Left ventricle myocardium superior (tissue), 1 donor: Measurements from ENCODE around the gene CCNY. TPM values are rescaled to one million over a fixed set of nuclear protein-coding genes. Genes with fewer than 3 reads are reported as not detected.
"Not testable (repeated sequence)": the region's sequence is repeated elsewhere in the genome, so short reads cannot be mapped to it uniquely, and the experiment has no call there.

Source experiments
- ATAC-seq: fragments of 200-7000 bp; cut with Tn5 transposase; one replicate; pipeline ENCODE4 v1.9.1; 2020; ENCODE audit warnings: mild to moderate bottlenecking, moderate library complexity
- DNase-seq: peaks from one replicate; pipeline ENCODE4 v3.0.0-alpha.2; 2020
- intact Hi-C: fragments of 100-400 bp; cut with micrococcal nuclease; formaldehyde crosslinking; loops from one replicate; pipeline ENCODE4 v1.11.0; 2022
- total RNA-seq: library from RNA; stranded (reverse); fragmentation: NEBNext Ultra II Directional; extraction: Animal tissue kit (Norgen Biotek cat#: 25700); gene quantifications from one replicate; pipeline ENCODE4 v1.2.1, GENCODE V29; 2021
- donor health status: DM: no; HTN: yes; CAD: no; lungs with severe emphysema.

Gene CCNY
- total RNA-seq, 1 donor from 2014 or later = 94.4 TPM

- intact Hi-C loops = no loop called here
- DNase-seq (no peak), ATAC-seq (no peak)
These were observed 81.0 kb downstream of the CCNY start for GRCh38 chr10:35417313-35417625.

GRCh38 chr10:35417795-35418194, 81.5 kb downstream of the CCNY start:
- ATAC-seq = no peak
- no peak for DNase-seq
- intact Hi-C loops = no loop called here

GRCh38 chr10:35418580-35418979, 82.3 kb downstream of the CCNY start:
- intact Hi-C loops, ATAC-seq: not testable (repeated sequence)

DNA sequence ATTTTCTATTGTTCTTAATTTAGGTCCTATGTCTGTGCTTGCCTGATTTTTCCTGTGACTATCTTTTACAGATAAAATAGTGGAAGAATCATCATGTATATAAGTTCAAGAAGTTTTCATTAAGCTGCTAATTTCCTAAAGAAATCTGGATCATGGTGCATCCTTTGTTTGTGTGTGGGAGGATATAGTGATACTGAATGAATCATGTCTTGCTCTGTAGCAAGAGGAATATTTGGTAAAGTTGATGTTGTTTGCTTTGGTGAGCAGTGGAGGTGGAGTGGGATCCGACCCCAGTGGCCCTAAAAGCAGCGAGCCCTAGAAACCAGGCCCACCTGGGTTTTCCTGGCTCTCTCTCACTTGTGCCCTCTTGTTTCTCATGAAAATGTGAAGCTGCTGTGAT, 83.7 kb downstream of the CCNY start:
- DNase-seq = no peak
- intact Hi-C loops = no loop called here
- no peak for ATAC-seq

More at GRCh38 chr10:35418580-35418979, 82.3 kb downstream of the CCNY start:
- not testable (repeated sequence) for DNase-seq

DNA sequence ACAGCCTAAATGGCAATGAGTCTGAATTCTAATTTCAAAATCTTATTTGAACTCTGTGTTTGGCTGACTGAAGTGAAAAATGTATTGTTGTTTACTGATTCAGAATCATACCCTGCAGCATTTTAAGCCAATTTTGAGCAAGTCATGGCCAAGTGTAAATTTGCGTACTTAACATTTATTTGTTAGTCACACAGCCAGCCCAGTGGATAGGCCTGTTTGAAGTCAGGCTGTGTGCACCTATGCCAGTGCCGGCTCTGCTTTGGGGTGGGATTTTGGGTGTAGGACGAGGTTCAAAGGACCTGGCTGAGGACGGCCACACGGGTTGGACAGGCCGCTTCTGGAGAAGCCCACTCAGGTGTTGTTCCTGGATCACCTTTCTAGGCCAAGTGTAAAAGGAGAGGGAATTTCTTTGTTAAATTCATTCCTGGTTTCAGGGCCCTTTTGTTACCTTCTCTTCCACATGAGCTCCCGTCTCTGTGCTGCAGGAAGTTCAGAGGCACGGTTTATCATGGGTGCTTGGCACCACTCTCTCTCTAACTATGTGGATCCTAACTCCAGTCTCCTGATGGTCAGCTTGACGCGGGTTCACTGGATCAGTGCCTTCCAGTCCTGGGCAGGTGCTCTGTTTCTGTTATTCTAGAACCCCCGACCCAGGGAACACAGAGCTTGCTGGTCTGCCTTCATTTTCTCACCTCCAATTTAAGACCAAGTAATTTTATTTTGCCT, 84.7 kb downstream of the CCNY start:
- no peak for DNase-seq
- ATAC-seq = peak; percentile 60
- intact Hi-C loops = no loop called here

- DNase-seq (no peak), ATAC-seq (peak; percentile 78)
- intact Hi-C loops = no loop called here
These were observed 85.4 kb downstream of the CCNY start for GRCh38 chr10:35421553-35422178.

DNA sequence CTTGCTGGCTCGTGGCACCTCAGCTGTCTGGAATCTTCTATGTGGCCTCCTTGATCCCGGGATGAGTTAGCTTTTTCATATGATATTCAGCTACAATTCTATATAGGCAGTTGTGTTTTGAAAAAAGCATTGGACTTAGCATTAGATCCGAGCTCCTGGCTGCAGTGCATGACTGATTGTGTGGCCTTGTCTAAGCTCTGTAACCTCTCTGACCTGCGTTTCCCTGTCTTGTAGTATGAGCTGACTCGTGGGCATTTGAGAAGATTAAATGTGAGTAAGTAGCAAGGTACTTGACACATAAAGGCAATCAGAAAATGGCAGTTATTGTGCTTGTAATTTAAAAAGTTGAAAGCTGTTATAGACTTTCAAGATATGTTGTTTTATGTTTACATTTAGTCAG, 85.9 kb downstream of the CCNY start:
- intact Hi-C loops = no loop called here
- ATAC-seq (peak; percentile 69), DNase-seq (no peak)

DNA sequence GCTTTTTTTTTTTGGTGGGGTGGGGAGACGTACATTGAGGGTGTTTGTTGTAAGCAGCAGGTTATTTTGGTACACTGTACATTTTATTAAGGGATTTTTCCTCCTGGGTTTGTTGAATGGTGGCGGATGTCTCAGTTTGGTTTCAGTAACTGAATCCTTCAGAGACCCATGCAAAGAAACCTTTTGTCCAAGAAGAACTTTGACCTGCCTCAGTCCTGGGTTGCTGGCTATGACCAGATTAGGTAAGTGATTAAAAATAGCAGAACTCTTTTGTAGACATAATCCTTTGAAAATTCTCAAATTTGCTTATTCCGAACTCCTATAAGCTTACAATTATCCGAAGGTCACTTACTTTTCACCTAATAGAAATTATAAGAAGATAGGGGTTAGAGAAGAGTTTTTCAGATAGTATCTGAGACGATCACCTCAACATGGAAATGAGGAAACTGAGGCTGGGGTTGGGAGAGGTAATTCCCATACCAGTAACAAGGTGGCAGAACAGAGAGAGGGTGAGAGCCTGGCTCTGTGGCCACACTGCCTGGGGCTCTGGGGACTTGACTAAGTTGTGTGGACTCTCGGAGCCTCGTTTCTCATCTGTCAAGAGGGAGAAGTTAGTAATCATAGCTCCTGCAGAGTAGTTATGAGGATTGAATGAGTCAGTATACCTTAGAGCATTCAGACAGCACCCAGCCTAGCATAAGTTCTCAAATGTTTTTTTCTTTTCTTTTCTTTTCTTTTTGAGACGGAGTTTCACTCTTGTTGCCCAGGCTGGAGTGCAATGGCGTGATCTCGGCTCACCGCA, 87.4 kb downstream of the CCNY start:
- intact Hi-C loops = no loop called here
- ATAC-seq (no peak), DNase-seq (no peak)

- ATAC-seq = no peak
- intact Hi-C loops = no loop called here
These were observed 88.5 kb downstream of the CCNY start for GRCh38 chr10:35424680-35425285.

DNA sequence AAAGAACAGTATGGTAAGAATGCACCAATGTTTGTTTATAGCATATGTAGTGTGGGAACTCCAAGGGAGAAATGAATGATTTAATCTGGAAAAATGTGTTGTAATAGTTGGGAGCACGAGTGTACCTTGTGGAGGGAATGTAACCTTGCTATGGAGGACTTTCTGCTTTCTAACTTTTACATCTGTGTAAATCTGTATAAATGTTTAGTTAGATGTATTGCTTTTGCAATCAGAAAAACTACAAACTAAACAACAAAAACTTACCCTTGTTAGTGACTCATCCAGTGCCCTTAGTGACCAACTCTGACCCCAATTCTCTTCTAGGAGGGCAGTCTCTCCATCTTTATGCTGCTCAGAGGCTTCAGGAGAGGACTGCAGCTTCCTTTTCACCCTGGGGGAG, 89.3 kb downstream of the CCNY start:
- intact Hi-C loops = no loop called here
- no peak for ATAC-seq

More at GRCh38 chr10:35424680-35425285, 88.5 kb downstream of the CCNY start:
- no peak for DNase-seq

GRCh38 chr10:35426657-35427056, 90.3 kb downstream of the CCNY start:
- DNase-seq (no peak), ATAC-seq (no peak)

More for the DNA sequence above, 89.3 kb downstream of the CCNY start:
- DNase-seq = no peak

DNA sequence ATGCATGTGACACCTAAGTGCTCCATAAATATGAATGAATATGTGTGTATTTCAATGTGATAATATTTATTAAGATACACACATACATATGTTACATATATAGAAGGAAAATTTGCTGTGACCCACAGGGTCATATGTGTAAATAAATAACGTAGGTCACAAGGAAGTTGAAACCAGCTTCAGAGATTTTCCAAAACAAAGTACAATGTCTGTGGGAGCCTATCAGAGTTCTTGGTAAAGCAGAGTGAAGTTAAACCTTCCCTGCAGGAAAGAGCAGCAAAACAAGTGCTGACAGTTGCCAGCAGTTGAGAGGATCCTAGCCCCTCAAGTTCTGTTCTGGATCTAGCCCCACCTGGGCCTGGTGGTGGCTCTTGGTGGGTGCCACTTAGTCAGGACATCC, 91.2 kb downstream of the CCNY start:
- no peak for ATAC-seq
- intact Hi-C loops = no loop called here
- DNase-seq = no peak

More at GRCh38 chr10:35426657-35427056, 90.3 kb downstream of the CCNY start:
- intact Hi-C loops = no loop called here

DNA sequence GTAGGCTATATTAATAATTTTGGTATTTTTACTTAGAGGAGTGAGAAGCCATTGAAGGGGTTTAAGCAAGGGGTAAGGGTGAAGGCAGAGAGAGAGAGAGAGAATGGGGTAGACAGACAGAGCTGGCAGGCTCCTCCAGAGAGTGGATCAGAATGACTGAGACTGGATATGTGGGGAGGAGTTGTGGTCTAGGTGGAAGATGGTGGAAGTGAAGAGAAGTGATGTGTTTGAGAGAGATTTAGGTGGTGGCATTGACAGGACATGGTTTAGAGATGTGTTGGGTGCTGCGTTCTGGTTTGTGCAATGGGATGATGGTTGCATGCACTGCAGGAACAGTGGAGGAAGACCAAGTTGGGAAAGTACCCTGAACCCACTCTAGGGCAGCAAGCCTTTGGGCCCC, 92.2 kb downstream of the CCNY start:
- DNase-seq = no peak
- intact Hi-C loops = no loop called here
- ATAC-seq = no peak

GRCh38 chr10:35432781-35433338, 96.6 kb downstream of the CCNY start:
- ATAC-seq = no peak
- intact Hi-C loops = no loop called here
- no peak for DNase-seq

- DNase-seq (no peak), ATAC-seq (no peak)
- intact Hi-C loops = no loop called here
These were observed 97.6 kb downstream of the CCNY start for GRCh38 chr10:35433851-35434426.

DNA sequence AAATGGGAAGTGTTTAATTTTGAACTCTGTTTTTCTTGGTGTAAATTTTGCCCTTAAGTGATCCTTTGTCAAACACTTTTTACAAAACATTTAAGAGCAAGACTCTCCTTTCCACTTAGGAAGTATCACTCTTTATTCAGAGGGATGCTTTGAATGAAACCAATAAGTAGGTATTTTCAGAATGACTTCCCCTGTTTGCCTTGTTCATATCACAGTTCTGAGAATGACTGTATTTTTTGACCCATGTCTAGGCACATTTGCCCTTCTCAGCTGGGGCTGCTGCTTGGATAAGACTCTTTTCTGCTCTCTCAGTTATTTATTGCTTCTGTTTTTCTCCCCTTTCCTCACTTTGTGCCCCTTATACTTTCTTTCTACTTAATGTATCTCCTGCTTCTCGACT, 98.2 kb downstream of the CCNY start:
- no peak for DNase-seq
- ATAC-seq = no peak
- intact Hi-C loops = no loop called here

DNA sequence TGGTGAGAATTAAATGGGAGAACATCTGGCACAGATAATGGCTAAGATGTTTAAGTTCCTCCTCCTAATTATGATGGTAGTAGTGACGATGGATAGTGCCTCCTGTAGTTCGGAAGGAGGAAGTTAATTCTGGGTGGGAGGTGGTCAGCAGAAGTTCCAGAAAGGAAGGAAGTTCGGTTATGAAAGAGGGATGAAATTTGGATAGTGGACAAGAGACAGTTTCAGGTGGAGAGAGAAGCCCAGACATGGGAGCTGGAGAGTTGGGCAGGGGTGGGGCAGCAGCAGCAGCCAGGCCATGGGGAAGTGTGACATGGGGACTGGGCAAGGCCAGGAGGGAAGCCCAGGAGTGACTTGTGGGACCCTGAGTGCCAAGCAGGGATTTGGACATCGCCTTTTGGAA, 99.5 kb downstream of the CCNY start:
- DNase-seq = no peak
- ATAC-seq = peak; percentile 58
- intact Hi-C loops = no loop called here

DNA sequence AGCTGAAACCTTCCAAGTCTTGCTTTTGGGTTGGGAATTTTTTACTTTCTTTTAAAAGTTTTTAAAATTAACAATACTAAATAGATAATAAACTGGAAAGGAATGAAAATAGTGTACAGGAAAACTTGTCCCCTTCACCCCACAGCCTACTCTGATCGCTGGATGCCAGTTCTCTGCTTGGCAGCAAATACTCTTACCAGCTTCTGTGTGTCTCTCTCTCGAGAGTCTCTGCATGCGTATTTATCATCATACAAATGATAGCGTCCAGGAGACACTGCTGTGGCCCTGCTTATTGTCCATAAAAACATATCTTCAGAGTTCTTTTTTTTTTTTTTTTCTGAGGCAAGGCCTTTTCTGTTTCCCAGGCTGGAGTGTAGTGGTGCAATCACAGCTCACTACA, 101.5 kb downstream of the CCNY start:
- ATAC-seq = peak; percentile 75
- intact Hi-C loops = no loop called here
- no peak for DNase-seq
